ENCODE measurements around the gene CMTM1.

Gene CMTM1

GRCh38 chr16:66566051-66566901 lies at the start of gene CMTM1:
CMTM1 (plus strand) TSS chr16:66566439; CDS start chr16:66566514, 75 bp downstream.
- Mint-ChIP-seq H3K27me3 (no peaks in the 10 kb centered on the region), H3K36me3 (peaks cover 9% of the 10 kb centered on the region), H3K4me1 (peaks cover 38% of the 10 kb centered on the region), H3K27ac (no peak within 1 kb of the TSS), H3K4me3 (no peak within 1 kb of the TSS), H3K9me3 (peaks cover 3% of the 10 kb centered on the region)

GRCh38 chr16:66516509-66516807 lies 49.8 kb upstream of the CMTM1 start:
- peak overlapping the region; percentile 76 for H3K4me3 Mint-ChIP-seq
- H3K27me3 Mint-ChIP-seq: no peaks in the 10 kb centered on the region
- no peaks in the 10 kb centered on the region for H3K9me3 Mint-ChIP-seq
- H3K36me3 Mint-ChIP-seq: no peaks in the 10 kb centered on the region
- peak overlapping the region; percentile 90 for H3K27ac Mint-ChIP-seq
- H3K4me1 Mint-ChIP-seq: peaks cover 70% of the 10 kb centered on the region

- H3K36me3 Mint-ChIP-seq: no peaks in the 10 kb centered on the region
- H3K4me1 Mint-ChIP-seq: peaks cover 72% of the 10 kb centered on the region
- no peaks in the 10 kb centered on the region for H3K9me3 Mint-ChIP-seq
- peak overlapping the region; percentile 76 for H3K27ac Mint-ChIP-seq
- H3K27me3 Mint-ChIP-seq: no peaks in the 10 kb centered on the region
- peak overlapping the region; percentile 76 for H3K4me3 Mint-ChIP-seq
Observed at GRCh38 chr16:66516808-66517585, 49.2 kb upstream of the CMTM1 start.

- peak overlapping the region; percentile 76 for H3K4me3 Mint-ChIP-seq
- H3K36me3 Mint-ChIP-seq: no peaks in the 10 kb centered on the region
- no peaks in the 10 kb centered on the region for H3K9me3 Mint-ChIP-seq
- peak overlapping the region; percentile 76 for H3K27ac Mint-ChIP-seq
- no peaks in the 10 kb centered on the region for H3K27me3 Mint-ChIP-seq
- H3K4me1 Mint-ChIP-seq: peaks cover 75% of the 10 kb centered on the region
Observed at GRCh38 chr16:66517586-66518263, 48.5 kb upstream of the CMTM1 start.

- peak overlapping the region; percentile 11 for H3K4me3 Mint-ChIP-seq
- peak overlapping the region; percentile 41 for H3K27ac Mint-ChIP-seq
- no peaks in the 10 kb centered on the region for H3K36me3 Mint-ChIP-seq
- no peaks in the 10 kb centered on the region for H3K9me3 Mint-ChIP-seq
- peaks cover 92% of the 10 kb centered on the region for H3K4me1 Mint-ChIP-seq
- no peaks in the 10 kb centered on the region for H3K27me3 Mint-ChIP-seq
Observed at GRCh38 chr16:66519482-66520373, 46.5 kb upstream of the CMTM1 start.

GRCh38 chr16:66520406-66521170 lies 45.7 kb upstream of the CMTM1 start:
- H3K27ac Mint-ChIP-seq: no peak overlapping the region
- H3K4me1 Mint-ChIP-seq: peaks cover 92% of the 10 kb centered on the region
- no peaks in the 10 kb centered on the region for H3K27me3 Mint-ChIP-seq
- peak overlapping the region; percentile 26 for H3K4me3 Mint-ChIP-seq
- no peaks in the 10 kb centered on the region for H3K9me3 Mint-ChIP-seq
- no peaks in the 10 kb centered on the region for H3K36me3 Mint-ChIP-seq

GRCh38 chr16:66521252-66521713 lies 45.0 kb upstream of the CMTM1 start:
- Mint-ChIP-seq H3K27me3 (no peaks in the 10 kb centered on the region), H3K4me1 (peaks cover 92% of the 10 kb centered on the region), H3K36me3 (no peaks in the 10 kb centered on the region), H3K9me3 (no peaks in the 10 kb centered on the region), H3K27ac (peak overlapping the region; percentile 89), H3K4me3 (peak overlapping the region; percentile 83)

GRCh38 chr16:66521951-66522771 lies 44.1 kb upstream of the CMTM1 start:
- Mint-ChIP-seq H3K27me3 (no peaks in the 10 kb centered on the region), H3K27ac (peak overlapping the region; percentile 89), H3K4me3 (peak overlapping the region; percentile 83), H3K4me1 (peaks cover 87% of the 10 kb centered on the region), H3K9me3 (no peaks in the 10 kb centered on the region), H3K36me3 (no peaks in the 10 kb centered on the region)

GRCh38 chr16:66522816-66523590 lies 43.2 kb upstream of the CMTM1 start:
- no peaks in the 10 kb centered on the region for H3K27me3 Mint-ChIP-seq
- no peaks in the 10 kb centered on the region for H3K9me3 Mint-ChIP-seq
- H3K4me1 Mint-ChIP-seq: peaks cover 84% of the 10 kb centered on the region
- peak overlapping the region; percentile 70 for H3K27ac Mint-ChIP-seq
- H3K4me3 Mint-ChIP-seq: peak overlapping the region; percentile 83
- H3K36me3 Mint-ChIP-seq: no peaks in the 10 kb centered on the region

- Mint-ChIP-seq H3K9me3 (no peaks in the 10 kb centered on the region), H3K4me3 (peak overlapping the region; percentile 69), H3K27me3 (no peaks in the 10 kb centered on the region), H3K36me3 (no peaks in the 10 kb centered on the region), H3K4me1 (peaks cover 79% of the 10 kb centered on the region), H3K27ac (peak overlapping the region; percentile 81)
Observed at GRCh38 chr16:66523861-66524354, 42.3 kb upstream of the CMTM1 start.

- H3K27ac Mint-ChIP-seq: peak overlapping the region; percentile 59
- peaks cover 76% of the 10 kb centered on the region for H3K4me1 Mint-ChIP-seq
- peak overlapping the region; percentile 26 for H3K4me3 Mint-ChIP-seq
- no peaks in the 10 kb centered on the region for H3K27me3 Mint-ChIP-seq
- no peaks in the 10 kb centered on the region for H3K9me3 Mint-ChIP-seq
- H3K36me3 Mint-ChIP-seq: no peaks in the 10 kb centered on the region
Observed at GRCh38 chr16:66524601-66525164, 41.6 kb upstream of the CMTM1 start.

GRCh38 chr16:66525396-66526180 lies 40.7 kb upstream of the CMTM1 start:
- H3K9me3 Mint-ChIP-seq: no peaks in the 10 kb centered on the region
- H3K36me3 Mint-ChIP-seq: no peaks in the 10 kb centered on the region
- H3K4me3 Mint-ChIP-seq: no peak overlapping the region
- peak overlapping the region; percentile 74 for H3K27ac Mint-ChIP-seq
- no peaks in the 10 kb centered on the region for H3K27me3 Mint-ChIP-seq
- peaks cover 73% of the 10 kb centered on the region for H3K4me1 Mint-ChIP-seq
